ENCODE results near the gene MEX3D. TPM values are rescaled to one million over a fixed set of nuclear protein-coding genes. Genes with fewer than 3 reads are reported as not detected.

The MEX3D gene
- total and polyA plus RNA-seq, 2 of the 4 experiments (the other 2 are of a cell fraction) = 9.1 to 9.6 TPM

GRCh38 chr19:1568320-1569019 lies at the start of gene MEX3D (continued):
- TF ChIP-seq CTCF (conservative IDR thresholded peaks at IDR 0.05; ENCODE audit: low read depth, low read length) (no peak), FOS (IDR thresholded peaks at IDR 0.05; ENCODE audit: low read depth, low read length) (no peak), RAD21 (IDR thresholded peaks at IDR 0.05; ENCODE audit: low read length) (no peak), RFX5 (IDR thresholded peaks at IDR 0.05; ENCODE audit: low read depth, low read length) (no peak), MAFK (IDR thresholded peaks at IDR 0.05; ENCODE audit: low read depth, low read length) (no peak)

All from IMR-90 (cell line).